Suprapubic skin (tissue), 4 donors: ENCODE data around the gene USP34. TPM values are rescaled to one million over a fixed set of nuclear protein-coding genes. Genes with fewer than 3 reads are reported as not detected.
A peak's percentile ranks its signal among the peaks of the same experiment; 100 is the strongest.

Source experiments
- DNase-seq, 2 donors: peaks; one replicate each; pipeline ENCODE4 v3.0.0-alpha.2; 2019; ENCODE audit warnings: low spot score in 2 of 2
- H3K27ac ChIP-seq: fragments of 200-600 bp; sonication (generic); one replicate; pipeline ENCODE4 v1.5.1; 2019
- H3K27me3 ChIP-seq: fragments of 200-600 bp; sonication (generic); one replicate; pipeline ENCODE4 v1.5.1; 2019
- H3K36me3 ChIP-seq: fragments of 200-600 bp; sonication (generic); one replicate; pipeline ENCODE4 v1.5.1; 2019
- H3K4me1 ChIP-seq: fragments of 200-600 bp; sonication (generic); one replicate; pipeline ENCODE4 v1.5.1; 2019
- H3K4me3 ChIP-seq: fragments of 200-600 bp; sonication (generic); one replicate; pipeline ENCODE4 v1.5.1; 2019; ENCODE audit warnings: mild to moderate bottlenecking
- H3K9me3 ChIP-seq: fragments of 200-600 bp; sonication (generic); one replicate; pipeline ENCODE4 v1.5.1; 2019
- EP300 ChIP-seq: sonication (generic); formaldehyde crosslinking; IDR thresholded peaks from one replicate; pipeline ENCODE4 v1.6.1; 2017; ENCODE audit warnings: antibody characterized with exemption
- POLR2A ChIP-seq, 2 donors: fragments of 450-650 bp; IDR thresholded peaks; one replicate each; pipeline ENCODE4 v1.6.1; 2017; ENCODE audit warnings: antibody characterized with exemption in 2 of 2, mild to moderate bottlenecking in 2 of 2, moderate library complexity in 2 of 2
- POLR2AphosphoS5 ChIP-seq, 3 donors: sonication (generic); formaldehyde crosslinking; IDR thresholded peaks; one replicate each; pipeline ENCODE4 v1.6.1; 2017; ENCODE audit warnings: antibody characterized with exemption in 3 of 3
- WGBS: methylation state at CpG from one replicate; pipeline ENCODE4 v1.1.5; 2018; 5-methylcytosine and 5-hydroxymethylcytosine counted together
- total RNA-seq, 4 donors: library from RNA; depleted of rRNA; stranded (reverse); fragments of >200 nt; gene quantifications; one replicate each; pipeline ENCODE4 v1.1.0, GENCODE V29; 2016
- TF ChIP-seq, protein P1 (sequence below), 2 donors: fragments of 200-600 bp in 1 of 2; fragments of 450-650 bp in 1 of 2; sonication (generic) in 1 of 2; IDR thresholded peaks; one replicate each; pipeline ENCODE4 v1.5.1; 2016 to 2019; ENCODE audit warnings: antibody characterized with exemption in 2 of 2, mild to moderate bottlenecking in 1 of 2, moderate library complexity in 1 of 2

The USP34 gene
- total RNA-seq, 4 donors from 2014 or later = 94.5 to 242 (median 111) TPM

DNA sequence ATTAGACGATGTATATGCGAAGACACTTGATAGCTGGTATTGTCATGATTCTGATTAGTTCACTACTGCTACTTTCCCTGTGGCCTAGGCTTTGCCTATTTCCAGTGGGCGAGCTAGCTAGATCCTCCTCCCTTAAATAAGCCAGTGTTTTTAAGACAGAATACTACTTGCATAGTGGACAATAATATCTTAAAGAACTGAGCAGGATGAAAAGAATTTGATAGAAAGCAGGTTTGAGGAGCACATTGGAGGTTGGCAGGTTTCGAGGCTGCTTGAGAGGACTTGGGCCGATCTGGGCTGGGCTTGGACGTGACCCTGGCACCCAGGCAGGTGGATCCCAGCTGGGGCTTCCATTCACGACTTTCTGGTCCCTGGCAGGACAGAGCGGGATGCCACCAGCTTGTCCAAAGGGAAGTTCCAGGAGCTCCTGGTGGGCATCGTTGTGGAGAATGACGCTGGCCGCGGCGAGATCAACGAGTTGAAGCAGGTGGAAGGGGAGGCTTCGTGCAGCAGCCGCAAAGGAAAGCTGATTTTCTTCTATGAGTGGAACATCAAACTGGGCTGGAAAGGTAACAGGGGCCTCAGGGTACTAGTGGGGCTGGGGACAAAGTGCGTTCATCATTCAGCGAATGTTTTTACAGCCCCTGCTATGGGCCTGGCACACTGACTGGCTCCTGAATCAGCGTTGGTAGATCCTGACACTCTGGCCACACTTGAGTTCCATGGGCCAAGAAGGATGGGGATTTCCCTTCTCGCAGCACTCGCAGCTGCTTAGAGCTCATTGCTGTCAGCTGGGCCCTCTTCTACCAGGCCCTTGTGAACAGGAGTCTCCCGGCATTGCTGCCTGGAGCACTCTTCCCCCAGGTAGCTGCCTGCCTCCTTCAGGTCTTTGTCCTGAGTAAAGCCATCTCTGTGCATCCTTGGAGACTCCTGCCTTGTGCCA, 292.0 kb downstream of the USP34 start:
- Histone ChIP-seq H3K27ac (peak overlapping the region; percentile 98), H3K27me3 (no peaks in the 10 kb centered on the region), H3K9me3 (no peaks in the 10 kb centered on the region), H3K4me1 (peaks cover 45% of the 10 kb centered on the region), H3K36me3 (peaks cover 34% of the 10 kb centered on the region), H3K4me3 (peak overlapping the region; percentile 91)
- TF ChIP-seq, protein P1, sequence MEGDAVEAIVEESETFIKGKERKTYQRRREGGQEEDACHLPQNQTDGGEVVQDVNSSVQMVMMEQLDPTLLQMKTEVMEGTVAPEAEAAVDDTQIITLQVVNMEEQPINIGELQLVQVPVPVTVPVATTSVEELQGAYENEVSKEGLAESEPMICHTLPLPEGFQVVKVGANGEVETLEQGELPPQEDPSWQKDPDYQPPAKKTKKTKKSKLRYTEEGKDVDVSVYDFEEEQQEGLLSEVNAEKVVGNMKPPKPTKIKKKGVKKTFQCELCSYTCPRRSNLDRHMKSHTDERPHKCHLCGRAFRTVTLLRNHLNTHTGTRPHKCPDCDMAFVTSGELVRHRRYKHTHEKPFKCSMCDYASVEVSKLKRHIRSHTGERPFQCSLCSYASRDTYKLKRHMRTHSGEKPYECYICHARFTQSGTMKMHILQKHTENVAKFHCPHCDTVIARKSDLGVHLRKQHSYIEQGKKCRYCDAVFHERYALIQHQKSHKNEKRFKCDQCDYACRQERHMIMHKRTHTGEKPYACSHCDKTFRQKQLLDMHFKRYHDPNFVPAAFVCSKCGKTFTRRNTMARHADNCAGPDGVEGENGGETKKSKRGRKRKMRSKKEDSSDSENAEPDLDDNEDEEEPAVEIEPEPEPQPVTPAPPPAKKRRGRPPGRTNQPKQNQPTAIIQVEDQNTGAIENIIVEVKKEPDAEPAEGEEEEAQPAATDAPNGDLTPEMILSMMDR (IDR thresholded peaks at IDR 0.05) = no peak
- TF ChIP-seq POLR2A (IDR thresholded peaks at IDR 0.05) (no peak), POLR2AphosphoS5 (IDR thresholded peaks at IDR 0.05) (no peak), EP300 (no peak)
- peak in 1 of 2 donors; percentile 72 for DNase-seq
- WGBS = 67% methylated on average over 22 of the region's 22 CpGs

DNA sequence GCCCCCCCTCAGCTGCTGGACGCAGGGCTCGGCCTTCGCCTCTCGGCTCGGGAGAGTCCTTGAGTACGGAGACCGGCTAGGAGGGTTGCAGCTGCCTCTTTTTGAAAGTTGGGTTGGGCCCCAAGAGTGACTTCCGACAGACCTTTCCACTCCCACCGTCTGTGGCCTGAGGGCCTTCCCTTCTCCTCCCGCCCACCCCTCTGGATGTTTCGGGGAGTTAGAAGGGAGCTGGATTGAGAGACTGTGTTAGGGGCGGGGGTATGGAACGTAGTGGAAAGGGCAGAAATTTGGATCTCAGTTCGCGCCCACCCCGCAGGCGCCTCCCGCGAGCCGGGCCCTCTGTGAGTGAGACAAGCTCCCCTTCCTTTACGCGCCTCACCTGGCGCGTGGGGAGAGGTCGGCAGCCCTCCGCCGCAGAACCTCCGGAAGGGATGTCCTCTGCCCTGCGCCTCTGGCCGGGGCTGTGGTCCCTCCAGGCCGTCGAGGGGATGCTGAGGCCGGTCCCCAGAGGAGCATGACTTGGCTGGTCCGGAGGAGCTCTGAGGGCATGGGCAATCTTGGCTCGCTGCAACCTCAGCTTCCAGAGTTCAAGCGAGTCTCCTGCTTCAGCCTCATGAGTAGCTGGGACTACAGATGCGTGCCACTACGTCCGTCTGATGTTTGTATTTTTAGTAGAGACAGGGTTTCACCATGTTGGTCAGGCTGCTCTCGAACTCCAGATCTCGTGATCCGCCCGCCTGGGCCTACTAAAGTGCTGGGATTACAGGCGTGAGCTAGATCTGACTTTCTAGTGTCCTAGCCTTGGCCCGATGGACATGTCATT, 292.9 kb downstream of the USP34 start:
- peak overlapping the region; percentile 98 for H3K27ac ChIP-seq
- peak in 1 of 2 donors; percentile 82 for DNase-seq
- peaks cover 25% of the 10 kb centered on the region for H3K36me3 ChIP-seq
- no peaks in the 10 kb centered on the region for H3K9me3 ChIP-seq
- H3K4me1 ChIP-seq = peaks cover 45% of the 10 kb centered on the region
- H3K27me3 ChIP-seq = no peaks in the 10 kb centered on the region
- TF ChIP-seq POLR2AphosphoS5 (IDR thresholded peaks at IDR 0.05) = no peak
- TF ChIP-seq, protein P1 (IDR thresholded peaks at IDR 0.05) = no peak
- TF ChIP-seq EP300 = no peak
- TF ChIP-seq POLR2A (IDR thresholded peaks at IDR 0.05) = no peak
- peak overlapping the region; percentile 91 for H3K4me3 ChIP-seq
- 14% methylated on average over 27 of the region's 45 CpGs for WGBS

DNA sequence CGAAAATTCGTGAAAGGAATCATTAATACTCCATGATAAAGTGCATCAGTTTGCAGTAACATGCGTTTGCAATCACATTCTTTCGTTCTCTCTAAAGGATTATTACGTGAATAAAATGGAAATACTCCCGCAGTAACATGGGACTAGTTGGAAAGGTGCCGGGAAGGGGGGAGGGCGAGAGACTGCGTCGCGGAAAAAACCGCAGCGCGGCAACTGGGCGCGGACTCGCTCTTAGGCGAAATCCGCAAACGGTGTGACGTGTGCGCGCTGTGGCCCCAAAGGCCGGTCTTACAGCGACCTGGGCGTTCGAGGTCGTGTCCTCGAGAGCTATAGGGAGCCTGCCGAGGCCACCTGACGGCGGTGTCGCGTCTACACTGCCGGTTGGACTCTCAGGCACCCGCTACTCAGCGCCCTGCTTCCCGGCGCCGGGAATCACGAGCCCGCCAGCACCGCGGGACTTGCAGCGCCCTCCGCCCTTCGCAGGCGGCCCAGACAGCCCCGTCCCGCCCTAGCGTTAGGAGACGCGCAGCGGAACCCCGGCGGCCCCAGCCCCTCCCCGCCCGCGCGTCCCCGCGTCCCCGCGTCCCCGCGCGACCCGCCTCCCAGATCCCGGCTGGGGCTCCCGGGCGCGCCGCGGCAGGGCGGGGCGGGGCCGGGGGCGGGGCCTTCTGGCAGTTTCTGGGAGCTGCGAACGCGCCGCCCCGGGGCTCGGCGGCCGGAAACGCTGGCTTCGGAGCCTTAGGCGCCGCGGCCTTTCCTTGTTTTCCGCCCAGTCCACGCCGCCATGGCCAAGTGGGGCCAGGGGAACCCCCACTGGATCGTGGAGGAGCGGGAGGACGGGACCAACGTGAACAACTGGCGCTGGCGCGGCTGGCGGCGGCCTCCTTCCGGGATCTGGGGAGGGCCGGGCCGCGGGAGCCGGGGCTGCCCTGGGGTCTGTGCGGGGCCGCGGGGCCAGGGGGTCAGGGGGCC, 293.8 kb downstream of the USP34 start:
- peak; percentile 70 to 93 (median 90) for TF ChIP-seq POLR2AphosphoS5 (IDR thresholded peaks at IDR 0.05)
- TF ChIP-seq EP300 = no peak
- TF ChIP-seq POLR2A (IDR thresholded peaks at IDR 0.05) = peak; percentile 6 to 80
- TF ChIP-seq, protein P1 (IDR thresholded peaks at IDR 0.05) = no peak
- Histone ChIP-seq H3K9me3 (no peaks in the 10 kb centered on the region), H3K36me3 (peaks cover 17% of the 10 kb centered on the region), H3K27me3 (no peaks in the 10 kb centered on the region), H3K27ac (peak overlapping the region; percentile 98), H3K4me3 (peak overlapping the region; percentile 91), H3K4me1 (peaks cover 45% of the 10 kb centered on the region)
- under 1% methylated on average over 28 of the region's 111 CpGs for WGBS
- peak; percentile 92 to 94 for DNase-seq

DNA sequence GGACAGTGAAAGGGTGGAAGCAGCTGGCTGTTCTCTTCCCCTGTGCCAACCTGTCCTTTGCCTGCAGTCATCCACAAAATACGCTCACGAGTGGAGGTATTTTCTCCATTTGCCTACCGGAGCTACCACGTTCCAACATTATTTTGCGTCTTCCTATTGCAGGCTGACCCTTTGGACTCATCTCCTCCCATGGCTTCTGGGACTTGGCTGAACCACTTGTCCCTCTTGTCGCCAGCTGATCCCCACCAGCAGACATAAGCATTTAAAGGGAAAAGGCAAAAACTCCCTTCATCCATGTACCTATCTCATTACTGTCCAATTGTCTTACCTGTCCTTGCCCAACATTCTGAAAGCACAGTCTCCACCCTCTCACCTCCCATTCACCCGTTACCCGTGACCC, 295.9 kb downstream of the USP34 start:
- Histone ChIP-seq H3K4me1 (peaks cover 28% of the 10 kb centered on the region), H3K27ac (no peak overlapping the region), H3K9me3 (no peaks in the 10 kb centered on the region), H3K4me3 (no peak overlapping the region), H3K27me3 (no peaks in the 10 kb centered on the region), H3K36me3 (no peaks in the 10 kb centered on the region)
- TF ChIP-seq, protein P1 (IDR thresholded peaks at IDR 0.05) = no peak
- TF ChIP-seq POLR2A (IDR thresholded peaks at IDR 0.05) (no peak), EP300 (no peak), POLR2AphosphoS5 (IDR thresholded peaks at IDR 0.05) (no peak)
- no peak for DNase-seq
- WGBS = 80% methylated on average over 8 of the region's 8 CpGs
